Measurements from ENCODE around the gene PRKCB.

Gene PRKCB

GRCh38 chr16:24044467-24044866 lies 208.7 kb downstream of the PRKCB start:
- no peaks in the 10 kb centered on the region for H3K4me1 ChIP-seq (ENCODE audit: insufficient read depth, low read length)
- H3K4me3 ChIP-seq (ENCODE audit: low read depth in 1 of 2, low read length in 2 of 2): no peak overlapping the region
- H3K27ac ChIP-seq (ENCODE audit: low read depth, low read length): no peak overlapping the region
- H3K9me3 ChIP-seq (ENCODE audit: low read length): no peaks in the 10 kb centered on the region
- H3K36me3 ChIP-seq (ENCODE audit: insufficient read depth, low read length): no peaks in the 10 kb centered on the region
- H3K27me3 ChIP-seq (ENCODE audit: control insufficient read depth in 1 of 2, insufficient read depth in 2 of 2, low read length in 2 of 2): no peaks in the 10 kb centered on the region
- no peak overlapping the region for H3K9ac ChIP-seq (ENCODE audit: low read length)

DNA sequence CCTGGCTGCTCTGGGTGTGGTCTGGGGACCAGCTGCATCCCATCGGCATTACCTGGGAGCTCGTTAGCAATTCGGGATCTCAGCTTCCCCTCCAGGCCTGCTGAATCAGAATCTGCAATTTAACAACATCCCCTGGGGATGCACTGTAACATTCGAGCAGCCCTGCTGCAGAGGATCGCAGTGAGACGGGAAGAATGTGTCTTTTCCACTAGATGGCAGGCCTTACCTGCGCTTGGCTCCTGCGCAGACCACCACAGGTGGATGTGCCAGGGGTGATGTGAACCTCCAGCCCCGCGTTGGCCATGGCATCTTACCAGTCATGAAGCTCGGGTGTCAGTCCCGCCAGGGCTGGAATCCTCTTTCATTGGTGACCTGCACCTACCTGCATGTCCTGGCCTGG lies 209.9 kb downstream of the PRKCB start:
- H3K4me1 ChIP-seq (ENCODE audit: insufficient read depth, low read length): no peaks in the 10 kb centered on the region
- H3K9me3 ChIP-seq (ENCODE audit: low read length): no peaks in the 10 kb centered on the region
- no peak overlapping the region for H3K4me3 ChIP-seq (ENCODE audit: low read depth in 1 of 2, low read length in 2 of 2)
- H3K27ac ChIP-seq (ENCODE audit: low read depth, low read length): no peak overlapping the region
- H3K36me3 ChIP-seq (ENCODE audit: insufficient read depth, low read length): no peaks in the 10 kb centered on the region
- H3K9ac ChIP-seq (ENCODE audit: low read length): no peak overlapping the region
- no peaks in the 10 kb centered on the region for H3K27me3 ChIP-seq (ENCODE audit: control insufficient read depth in 1 of 2, insufficient read depth in 2 of 2, low read length in 2 of 2)

DNA sequence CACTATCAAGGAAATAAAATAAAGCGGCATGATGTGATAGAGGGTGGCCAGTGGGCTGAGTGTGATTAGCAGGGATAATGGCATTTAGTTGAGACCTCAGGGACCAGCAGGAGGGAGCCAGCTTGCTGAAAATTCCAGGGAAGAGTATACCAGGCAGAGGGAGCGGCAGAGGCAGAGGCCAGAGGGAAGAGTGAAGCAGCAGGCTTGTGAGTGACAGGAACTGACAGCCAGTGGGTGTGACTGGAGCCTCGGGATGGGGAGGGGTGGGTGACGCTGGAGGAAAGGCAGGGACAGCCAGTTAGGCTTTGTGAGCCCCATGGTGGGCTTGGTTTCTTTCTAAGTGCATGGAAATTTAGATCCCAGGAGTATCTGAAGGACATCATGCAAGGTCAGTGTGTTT lies 210.7 kb downstream of the PRKCB start:
- Histone ChIP-seq H3K4me3 (ENCODE audit: low read depth in 1 of 2, low read length in 2 of 2) (no peak overlapping the region), H3K9ac (ENCODE audit: low read length) (no peak overlapping the region), H3K36me3 (ENCODE audit: insufficient read depth, low read length) (no peaks in the 10 kb centered on the region), H3K27me3 (ENCODE audit: control insufficient read depth in 1 of 2, insufficient read depth in 2 of 2, low read length in 2 of 2) (no peaks in the 10 kb centered on the region), H3K27ac (ENCODE audit: low read depth, low read length) (no peak overlapping the region), H3K4me1 (ENCODE audit: insufficient read depth, low read length) (no peaks in the 10 kb centered on the region), H3K9me3 (ENCODE audit: low read length) (no peaks in the 10 kb centered on the region)

- H3K27ac ChIP-seq (ENCODE audit: low read depth, low read length): no peak overlapping the region
- no peaks in the 10 kb centered on the region for H3K27me3 ChIP-seq (ENCODE audit: control insufficient read depth in 1 of 2, insufficient read depth in 2 of 2, low read length in 2 of 2)
- no peak overlapping the region for H3K9ac ChIP-seq (ENCODE audit: low read length)
- H3K36me3 ChIP-seq (ENCODE audit: insufficient read depth, low read length): no peaks in the 10 kb centered on the region
- no peaks in the 10 kb centered on the region for H3K9me3 ChIP-seq (ENCODE audit: low read length)
- no peak overlapping the region for H3K4me3 ChIP-seq (ENCODE audit: low read depth in 1 of 2, low read length in 2 of 2)
- no peaks in the 10 kb centered on the region for H3K4me1 ChIP-seq (ENCODE audit: insufficient read depth, low read length)
Observed at GRCh38 chr16:24049113-24049512, 213.3 kb downstream of the PRKCB start.

GRCh38 chr16:24051125-24051524 lies 215.3 kb downstream of the PRKCB start:
- Histone ChIP-seq H3K36me3 (ENCODE audit: insufficient read depth, low read length) (no peaks in the 10 kb centered on the region), H3K27ac (ENCODE audit: low read depth, low read length) (no peak overlapping the region), H3K4me3 (ENCODE audit: low read depth in 1 of 2, low read length in 2 of 2) (no peak overlapping the region), H3K27me3 (ENCODE audit: control insufficient read depth in 1 of 2, insufficient read depth in 2 of 2, low read length in 2 of 2) (no peaks in the 10 kb centered on the region), H3K4me1 (ENCODE audit: insufficient read depth, low read length) (no peaks in the 10 kb centered on the region), H3K9me3 (ENCODE audit: low read length) (no peaks in the 10 kb centered on the region), H3K9ac (ENCODE audit: low read length) (no peak overlapping the region)

GRCh38 chr16:24052329-24053098 lies 216.7 kb downstream of the PRKCB start:
- H3K9me3 ChIP-seq (ENCODE audit: low read length): no peaks in the 10 kb centered on the region
- no peaks in the 10 kb centered on the region for H3K36me3 ChIP-seq (ENCODE audit: insufficient read depth, low read length)
- H3K4me1 ChIP-seq (ENCODE audit: insufficient read depth, low read length): no peaks in the 10 kb centered on the region
- no peak overlapping the region for H3K9ac ChIP-seq (ENCODE audit: low read length)
- H3K27ac ChIP-seq (ENCODE audit: low read depth, low read length): no peak overlapping the region
- H3K4me3 ChIP-seq (ENCODE audit: low read depth in 1 of 2, low read length in 2 of 2): no peak overlapping the region
- H3K27me3 ChIP-seq (ENCODE audit: control insufficient read depth in 1 of 2, insufficient read depth in 2 of 2, low read length in 2 of 2): no peaks in the 10 kb centered on the region

GRCh38 chr16:24053099-24053946 lies 217.5 kb downstream of the PRKCB start:
- Histone ChIP-seq H3K36me3 (ENCODE audit: insufficient read depth, low read length) (no peaks in the 10 kb centered on the region), H3K4me1 (ENCODE audit: insufficient read depth, low read length) (no peaks in the 10 kb centered on the region), H3K27ac (ENCODE audit: low read depth, low read length) (no peak overlapping the region), H3K9ac (ENCODE audit: low read length) (no peak overlapping the region), H3K27me3 (ENCODE audit: control insufficient read depth in 1 of 2, insufficient read depth in 2 of 2, low read length in 2 of 2) (no peaks in the 10 kb centered on the region), H3K9me3 (ENCODE audit: low read length) (no peaks in the 10 kb centered on the region), H3K4me3 (ENCODE audit: low read depth in 1 of 2, low read length in 2 of 2) (no peak overlapping the region)

DNA sequence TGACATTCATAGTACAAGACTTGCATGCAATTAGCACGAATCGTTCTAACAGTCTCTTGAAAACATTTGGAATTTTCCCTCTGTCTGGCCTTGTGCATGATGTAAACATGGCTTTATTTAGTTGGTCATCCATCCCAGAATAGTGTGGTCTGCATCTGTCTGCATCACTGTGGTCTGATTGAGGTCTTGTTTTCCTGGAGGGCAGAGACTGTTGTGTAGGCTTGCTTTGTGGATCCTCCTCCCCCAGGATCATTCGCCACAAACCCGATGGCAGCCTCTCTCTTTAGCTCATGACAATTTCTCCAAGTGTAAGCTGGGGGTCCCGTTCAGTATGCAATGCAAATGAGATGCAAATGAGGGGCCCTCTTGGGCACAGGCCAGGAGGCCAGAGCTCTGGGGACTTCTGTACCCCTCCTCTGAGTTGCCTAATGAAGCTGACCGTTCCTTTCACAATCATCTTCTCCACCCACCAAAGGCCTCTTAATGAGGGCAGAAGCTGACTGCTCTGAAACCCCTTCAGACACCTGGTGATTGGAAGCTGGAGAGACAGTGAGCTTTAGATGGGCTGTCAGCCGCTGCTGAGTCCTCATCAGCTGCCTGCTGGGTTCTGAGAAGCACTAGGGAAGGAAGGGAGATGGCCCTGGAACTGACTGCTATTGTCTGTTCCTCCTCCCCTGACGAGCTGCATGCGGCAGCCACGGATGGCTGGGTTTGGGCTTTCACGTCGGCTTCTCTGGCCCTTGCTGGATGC lies 219.1 kb downstream of the PRKCB start:
- Histone ChIP-seq H3K9ac (ENCODE audit: low read length) (no peak overlapping the region), H3K27ac (ENCODE audit: low read depth, low read length) (no peak overlapping the region), H3K4me3 (ENCODE audit: low read depth in 1 of 2, low read length in 2 of 2) (no peak overlapping the region), H3K4me1 (ENCODE audit: insufficient read depth, low read length) (no peaks in the 10 kb centered on the region), H3K36me3 (ENCODE audit: insufficient read depth, low read length) (no peaks in the 10 kb centered on the region), H3K9me3 (ENCODE audit: low read length) (no peaks in the 10 kb centered on the region), H3K27me3 (ENCODE audit: control insufficient read depth in 1 of 2, insufficient read depth in 2 of 2, low read length in 2 of 2) (no peaks in the 10 kb centered on the region)

DNA sequence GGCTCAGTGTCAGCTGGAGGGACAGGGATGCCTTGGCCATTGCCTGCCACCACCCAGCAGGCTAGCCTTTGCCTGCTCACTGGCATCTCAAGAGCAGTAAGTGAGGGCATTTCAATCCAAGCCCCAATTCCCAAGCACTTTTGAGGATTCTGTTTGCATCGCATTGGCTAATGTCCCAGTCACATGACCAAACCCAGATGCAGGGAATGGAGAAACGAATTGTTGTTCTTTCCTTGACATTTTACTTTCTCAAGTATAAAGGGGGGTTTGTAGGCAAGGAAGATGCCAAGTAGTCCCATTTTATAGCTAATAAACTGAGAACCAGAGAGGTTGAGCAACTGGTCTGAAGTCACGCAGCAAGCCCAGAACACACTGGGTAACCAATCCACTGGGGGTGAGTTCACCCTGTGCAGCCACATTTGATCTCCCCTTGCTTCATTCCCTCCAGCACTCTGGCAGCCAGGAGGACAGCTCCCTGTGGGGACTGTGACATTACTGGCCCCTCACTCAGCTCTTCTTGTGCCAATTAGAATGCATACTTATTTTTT lies 226.6 kb downstream of the PRKCB start:
- no peaks in the 10 kb centered on the region for H3K9me3 ChIP-seq (ENCODE audit: low read length)
- no peaks in the 10 kb centered on the region for H3K4me1 ChIP-seq (ENCODE audit: insufficient read depth, low read length)
- H3K27ac ChIP-seq (ENCODE audit: low read depth, low read length): no peak overlapping the region
- H3K4me3 ChIP-seq (ENCODE audit: low read depth in 1 of 2, low read length in 2 of 2): no peak overlapping the region
- no peak overlapping the region for H3K9ac ChIP-seq (ENCODE audit: low read length)
- no peaks in the 10 kb centered on the region for H3K36me3 ChIP-seq (ENCODE audit: insufficient read depth, low read length)
- H3K27me3 ChIP-seq (ENCODE audit: control insufficient read depth in 1 of 2, insufficient read depth in 2 of 2, low read length in 2 of 2): no peaks in the 10 kb centered on the region

- H3K9ac ChIP-seq (ENCODE audit: low read length): no peak overlapping the region
Observed at GRCh38 chr16:24069036-24069590, 233.3 kb downstream of the PRKCB start.

DNA sequence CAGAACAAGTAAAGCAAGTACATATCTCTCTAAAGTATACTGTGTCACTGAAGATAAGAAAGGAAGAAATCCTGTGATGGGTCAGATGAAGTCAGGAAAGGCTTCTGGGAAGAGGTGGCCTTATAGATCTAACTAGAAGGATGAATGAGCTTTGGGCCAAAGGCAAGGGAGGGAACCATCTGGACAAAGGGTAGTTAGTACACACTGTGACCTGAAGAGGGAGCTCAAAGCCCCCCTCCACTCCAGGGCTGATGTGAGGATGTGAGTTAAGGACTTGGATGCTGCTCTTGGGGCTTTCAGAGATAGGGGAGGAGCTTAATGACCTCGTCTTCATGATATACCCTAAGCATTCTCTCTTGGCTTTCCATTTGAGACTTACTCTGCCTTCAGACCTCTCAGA lies 235.1 kb downstream of the PRKCB start:
- no peaks in the 10 kb centered on the region for H3K4me1 ChIP-seq (ENCODE audit: insufficient read depth, low read length)
- H3K27me3 ChIP-seq (ENCODE audit: control insufficient read depth in 1 of 2, insufficient read depth in 2 of 2, low read length in 2 of 2): no peaks in the 10 kb centered on the region
- H3K27ac ChIP-seq (ENCODE audit: low read depth, low read length): no peak overlapping the region
- H3K9me3 ChIP-seq (ENCODE audit: low read length): no peaks in the 10 kb centered on the region
- no peak overlapping the region for H3K9ac ChIP-seq (ENCODE audit: low read length)
- no peaks in the 10 kb centered on the region for H3K36me3 ChIP-seq (ENCODE audit: insufficient read depth, low read length)
- H3K4me3 ChIP-seq (ENCODE audit: low read depth in 1 of 2, low read length in 2 of 2): no peak overlapping the region

More at GRCh38 chr16:24069036-24069590, 233.3 kb downstream of the PRKCB start:
- Histone ChIP-seq H3K27me3 (ENCODE audit: control insufficient read depth in 1 of 2, insufficient read depth in 2 of 2, low read length in 2 of 2) (no peaks in the 10 kb centered on the region), H3K36me3 (ENCODE audit: insufficient read depth, low read length) (no peaks in the 10 kb centered on the region), H3K9me3 (ENCODE audit: low read length) (no peaks in the 10 kb centered on the region), H3K4me3 (ENCODE audit: low read depth in 1 of 2, low read length in 2 of 2) (no peak overlapping the region), H3K4me1 (ENCODE audit: insufficient read depth, low read length) (no peaks in the 10 kb centered on the region), H3K27ac (ENCODE audit: low read depth, low read length) (no peak overlapping the region)
